Effector memory CD4-positive, alpha-beta T cell (primary cell): ENCODE data around the gene RBM41.
A peak's percentile ranks its signal among the peaks of the same experiment; 100 is the strongest.
"Not testable (repeated sequence)": the region's sequence is repeated elsewhere in the genome, so short reads cannot be mapped to it uniquely, and the experiment has no call there.

Experiments used
- DNase-seq, 3 donors: peaks; one replicate each; pipeline ENCODE4 v3.0.0-alpha.2; 2020
- H3K27ac ChIP-seq: 2 replicates; pipeline ENCODE4 v1.7.0; 2013; ENCODE audit warnings: mild to moderate bottlenecking, low read length, moderate library complexity; ENCODE audit not compliant: insufficient read depth, poor library complexity, severe bottlenecking
- H3K27me3 ChIP-seq: replicated peaks from 2 replicates; pipeline ENCODE4 v1.7.0; 2013; ENCODE audit warnings: mild to moderate bottlenecking, low read length; ENCODE audit not compliant: insufficient read depth, control insufficient read depth, poor library complexity, severe bottlenecking
- H3K36me3 ChIP-seq: 2 replicates; pipeline ENCODE4 v1.7.0; 2013; ENCODE audit warnings: mild to moderate bottlenecking, low read length, moderate library complexity; ENCODE audit not compliant: control insufficient read depth, insufficient read depth
- H3K4me1 ChIP-seq: 2 replicates; pipeline ENCODE4 v1.7.0; 2013; ENCODE audit warnings: low read length, mild to moderate bottlenecking; ENCODE audit not compliant: control insufficient read depth, insufficient read depth, poor library complexity, severe bottlenecking
- H3K4me3 ChIP-seq: 2 replicates; pipeline ENCODE4 v1.7.0; 2013; ENCODE audit warnings: low read length, low read depth, mild to moderate bottlenecking; ENCODE audit not compliant: insufficient read depth, poor library complexity, severe bottlenecking
- H3K9me3 ChIP-seq: 2 replicates; pipeline ENCODE4 v1.7.0; 2013; ENCODE audit warnings: mild to moderate bottlenecking, low read length, moderate library complexity; ENCODE audit not compliant: control insufficient read depth
- total RNA-seq, 3 donors: gene quantifications; one replicate each; lab custom pipeline; 2026; lab: John Stamatoyannopoulos, UW

Gene RBM41
- 15.1 to 20.3 (median 15.4) reads per million in 3 donors for total RNA-seq

DNA sequence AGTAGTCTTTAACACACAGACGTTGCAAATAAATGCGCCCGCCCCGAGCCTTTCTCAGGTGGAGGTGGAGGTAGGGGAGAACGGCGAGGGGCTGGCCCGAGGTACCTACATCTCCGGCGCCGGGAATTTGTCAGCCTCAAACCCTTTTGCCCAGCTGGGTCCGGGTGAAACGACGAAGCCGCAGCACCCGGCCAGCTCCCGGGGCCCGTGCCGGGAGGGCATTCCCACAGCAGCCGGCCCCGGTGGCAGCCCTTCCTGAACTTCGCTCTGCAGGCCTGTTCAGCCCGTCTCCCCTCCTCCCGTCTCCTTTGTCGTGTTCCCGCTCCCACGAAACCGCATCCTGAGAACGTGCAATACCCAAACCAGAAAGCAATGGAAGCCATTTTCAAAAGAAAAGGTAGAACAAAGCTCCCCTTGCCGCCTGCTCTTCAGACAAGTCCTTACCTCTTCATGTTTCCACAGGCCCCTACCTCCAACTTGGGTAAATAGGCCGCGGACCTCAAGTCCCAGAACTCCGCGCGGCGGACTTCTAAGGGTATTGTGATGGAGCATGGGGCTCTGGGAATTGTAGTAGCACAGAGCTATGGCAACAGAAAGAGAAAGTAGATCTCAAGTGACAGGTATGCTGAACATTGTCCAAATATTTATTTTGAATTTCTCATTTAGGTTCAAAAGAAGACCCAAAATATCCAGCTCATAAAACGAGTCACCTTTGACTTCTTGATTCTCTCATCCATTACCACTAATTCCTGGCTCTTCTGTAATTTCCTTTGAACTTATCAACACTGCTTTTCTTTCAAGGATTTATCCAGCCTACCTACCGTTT is at the start of gene RBM41:
TSS of gene RBM41 (minus strand) at position 501 of the 826 bp plus-strand sequence. CDS start at position 452, 49 bp downstream.
- H3K4me1 ChIP-seq: no peaks in the 10 kb centered on the region
- H3K4me3 ChIP-seq: peak within 1 kb of the TSS; percentile 57
- peak within 1 kb of the TSS; percentile 65 for H3K27ac ChIP-seq
- peak; percentile 40 to 64 (median 58) for DNase-seq
- no peaks in the 10 kb centered on the region for H3K27me3 ChIP-seq
- H3K36me3 ChIP-seq: peaks cover 27% of the 10 kb centered on the region
- no peaks in the 10 kb centered on the region for H3K9me3 ChIP-seq

DNA sequence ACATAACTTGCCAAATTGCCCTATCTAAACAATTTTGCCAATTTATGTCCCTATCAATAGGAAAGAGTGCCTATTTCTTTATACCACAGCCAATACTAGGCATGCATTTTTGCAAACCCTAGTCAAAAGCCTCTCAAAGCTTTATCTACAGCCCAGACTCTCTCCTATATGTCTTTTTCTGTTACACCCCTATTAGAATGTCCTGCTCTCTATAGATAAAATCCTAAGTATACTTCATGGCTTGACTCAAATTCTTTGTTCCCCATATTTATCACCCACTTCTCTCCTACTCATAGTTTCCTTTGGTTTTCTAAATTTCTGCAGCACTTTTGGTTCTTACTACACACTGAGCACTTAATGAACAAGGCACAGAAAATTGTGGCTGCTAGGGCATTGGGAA is 49.6 kb upstream of the RBM41 start:
- Histone ChIP-seq H3K4me3 (no peak overlapping the region), H3K27ac (no peak overlapping the region), H3K4me1 (no peaks in the 10 kb centered on the region), H3K36me3 (no peaks in the 10 kb centered on the region), H3K27me3 (no peaks in the 10 kb centered on the region), H3K9me3 (no peaks in the 10 kb centered on the region)
- DNase-seq: no peak

DNA sequence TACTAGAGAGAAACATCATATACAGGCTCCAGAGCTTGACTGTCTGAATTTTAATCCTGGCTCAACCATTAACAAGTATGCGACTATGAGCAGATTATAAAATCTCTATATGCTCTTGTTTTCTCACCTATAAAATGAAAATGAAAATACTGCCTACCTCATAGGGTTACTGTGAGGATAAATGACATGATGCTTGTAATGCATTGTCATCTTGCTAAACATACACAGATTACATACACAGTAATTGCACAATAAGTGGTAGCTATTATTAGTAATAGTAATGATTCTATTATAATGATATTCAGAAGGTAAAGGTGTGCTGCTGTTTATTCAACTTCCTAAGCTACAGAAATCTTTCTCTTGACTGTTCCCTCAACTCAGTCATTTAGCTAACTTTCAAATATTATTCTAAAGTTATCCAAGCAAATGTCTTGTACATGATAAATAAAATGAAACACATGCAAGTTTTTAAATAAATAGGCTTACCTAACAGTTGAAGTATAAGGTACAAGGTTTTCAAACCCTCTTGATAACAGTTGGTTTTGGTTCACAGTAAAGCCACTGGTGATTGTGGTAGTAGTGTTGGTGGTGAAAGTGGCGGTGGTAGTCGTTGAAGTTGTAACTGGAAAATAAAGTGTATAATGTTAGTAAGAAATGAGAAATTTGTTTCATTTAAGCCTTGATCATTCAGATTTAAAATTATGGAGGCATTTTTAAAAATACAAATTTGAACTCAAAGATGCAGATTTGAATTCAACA is 48.7 kb upstream of the RBM41 start:
- H3K9me3 ChIP-seq: no peaks in the 10 kb centered on the region
- H3K27ac ChIP-seq: no peak overlapping the region
- no peaks in the 10 kb centered on the region for H3K36me3 ChIP-seq
- H3K4me3 ChIP-seq: no peak overlapping the region
- no peak for DNase-seq
- no peaks in the 10 kb centered on the region for H3K27me3 ChIP-seq
- H3K4me1 ChIP-seq: no peaks in the 10 kb centered on the region

DNA sequence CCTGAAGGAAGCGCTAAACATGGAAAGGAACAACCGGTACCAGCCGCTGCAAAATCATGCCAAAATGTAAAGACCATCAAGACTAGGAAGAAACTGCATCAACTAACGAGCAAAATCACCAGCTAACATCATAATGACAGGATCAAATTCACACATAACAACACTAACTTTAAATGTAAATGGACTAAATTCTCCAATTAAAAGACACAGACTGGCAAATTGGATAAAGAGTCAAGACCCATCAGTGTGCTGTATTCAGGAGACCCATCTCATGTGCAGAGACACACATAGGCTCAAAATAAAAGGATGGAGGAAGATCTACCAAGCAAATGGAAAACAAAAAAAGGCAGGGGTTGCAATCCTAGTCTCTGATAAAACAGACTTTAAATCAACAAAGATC is 39.0 kb upstream of the RBM41 start:
- H3K27ac ChIP-seq, H3K4me1 ChIP-seq, H3K27me3 ChIP-seq, DNase-seq, H3K4me3 ChIP-seq, H3K36me3 ChIP-seq, H3K9me3 ChIP-seq: not testable (repeated sequence)

DNA sequence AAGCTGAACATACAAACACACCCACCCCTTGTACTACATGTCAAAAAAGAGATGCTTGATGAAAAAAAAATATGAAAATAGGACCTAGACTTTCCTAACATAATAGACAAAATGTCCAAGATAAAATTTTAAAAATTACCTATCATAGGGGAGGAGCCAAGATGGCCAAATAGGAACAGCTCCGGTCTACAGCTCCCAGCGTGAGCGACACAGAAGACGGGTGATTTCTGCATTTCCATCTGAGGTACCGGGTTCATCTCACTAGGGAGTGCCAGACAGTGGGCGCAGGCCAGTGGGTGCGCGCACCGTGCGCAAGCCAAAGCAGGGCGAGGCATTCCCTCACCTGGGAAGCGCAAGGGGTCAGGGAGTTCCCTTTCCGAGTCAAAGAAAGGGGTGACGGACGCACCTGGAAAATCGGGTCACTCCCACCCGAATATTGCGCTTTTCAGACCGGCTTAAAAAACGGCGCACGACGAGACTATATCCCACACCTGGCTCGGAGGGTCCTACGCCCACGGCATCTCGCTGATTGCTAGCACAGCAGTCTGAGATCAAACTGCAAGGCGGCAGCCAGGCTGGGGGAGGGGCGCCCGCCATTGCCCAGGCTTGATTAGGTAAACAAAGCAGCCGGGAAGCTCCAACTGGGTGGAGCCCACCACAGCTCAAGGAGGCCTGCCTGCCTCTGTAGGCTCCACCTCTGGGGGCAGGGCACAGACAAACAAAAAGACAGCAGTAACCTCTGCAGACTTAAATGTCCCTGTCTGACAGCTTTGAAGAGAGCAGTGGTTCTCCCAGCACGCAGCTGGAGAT is 37.2 kb upstream of the RBM41 start:
- H3K27ac ChIP-seq, H3K9me3 ChIP-seq, H3K4me1 ChIP-seq, H3K27me3 ChIP-seq, H3K4me3 ChIP-seq, H3K36me3 ChIP-seq, DNase-seq: not testable (repeated sequence)

DNA sequence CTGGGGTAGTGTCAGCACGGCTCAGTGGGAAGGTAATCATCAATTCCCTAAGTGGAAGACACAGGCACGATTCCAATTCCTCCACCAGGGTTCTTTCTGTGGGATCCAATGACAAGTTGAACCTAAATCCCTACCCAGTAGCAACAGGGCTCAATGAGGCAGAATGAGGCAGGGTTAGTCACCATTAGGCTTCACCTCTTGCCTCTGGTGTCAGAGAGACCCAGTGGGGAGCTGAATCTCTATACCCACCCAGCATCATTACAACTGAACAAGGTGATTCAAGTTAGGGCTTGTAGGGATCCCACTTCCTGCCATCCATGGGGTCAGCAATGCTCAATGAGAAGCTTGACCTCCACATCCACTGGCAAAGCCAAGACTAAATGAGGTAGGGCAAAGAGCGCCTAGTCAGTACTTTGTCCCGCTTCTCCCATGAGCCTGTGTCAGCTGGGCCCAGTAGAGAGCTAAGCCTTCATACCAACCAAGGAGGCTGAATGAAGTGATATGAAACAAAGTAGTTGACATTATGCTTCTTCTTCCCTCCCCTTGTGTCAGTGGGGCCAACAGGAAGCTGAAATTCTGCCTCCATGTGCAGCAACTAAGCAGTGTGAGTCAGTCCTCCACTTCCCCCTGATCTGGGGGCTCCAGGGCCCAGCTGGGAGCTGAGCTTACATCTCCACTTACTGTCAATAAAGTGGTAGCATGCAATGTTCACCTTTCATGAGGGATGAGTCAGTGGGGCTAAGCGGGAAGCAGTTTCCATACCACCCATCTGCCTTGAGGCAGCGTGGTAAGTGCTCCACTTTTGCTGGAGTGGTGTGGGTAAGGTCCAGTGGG is 36.4 kb upstream of the RBM41 start:
- no peak overlapping the region for H3K27ac ChIP-seq
- H3K4me3 ChIP-seq: no peak overlapping the region
- DNase-seq: no peak
- H3K9me3 ChIP-seq: no peaks in the 10 kb centered on the region
- no peaks in the 10 kb centered on the region for H3K36me3 ChIP-seq
- no peaks in the 10 kb centered on the region for H3K27me3 ChIP-seq
- no peaks in the 10 kb centered on the region for H3K4me1 ChIP-seq

DNA sequence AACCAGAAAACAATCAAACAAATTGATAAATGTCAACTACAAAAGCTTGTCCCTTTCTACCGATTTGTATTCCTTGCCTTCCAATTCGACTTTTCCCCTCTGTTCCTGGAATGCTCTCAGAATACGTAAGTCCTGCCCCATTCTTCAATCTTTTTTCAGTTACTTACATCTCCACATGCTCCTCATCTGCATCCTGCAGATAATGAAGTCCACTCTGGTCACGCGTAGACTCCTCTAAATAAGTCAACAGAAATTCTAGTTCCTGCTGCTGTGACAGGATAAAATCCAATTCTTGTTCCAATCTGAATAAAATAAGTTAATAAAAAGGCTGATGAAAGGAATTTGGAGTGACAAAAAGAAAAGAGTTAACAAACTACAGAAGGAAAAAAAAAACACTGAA is 34.4 kb upstream of the RBM41 start:
- Histone ChIP-seq H3K27ac (no peak overlapping the region), H3K27me3 (no peaks in the 10 kb centered on the region), H3K9me3 (no peaks in the 10 kb centered on the region), H3K36me3 (no peaks in the 10 kb centered on the region), H3K4me3 (no peak overlapping the region), H3K4me1 (no peaks in the 10 kb centered on the region)
- no peak for DNase-seq

DNA sequence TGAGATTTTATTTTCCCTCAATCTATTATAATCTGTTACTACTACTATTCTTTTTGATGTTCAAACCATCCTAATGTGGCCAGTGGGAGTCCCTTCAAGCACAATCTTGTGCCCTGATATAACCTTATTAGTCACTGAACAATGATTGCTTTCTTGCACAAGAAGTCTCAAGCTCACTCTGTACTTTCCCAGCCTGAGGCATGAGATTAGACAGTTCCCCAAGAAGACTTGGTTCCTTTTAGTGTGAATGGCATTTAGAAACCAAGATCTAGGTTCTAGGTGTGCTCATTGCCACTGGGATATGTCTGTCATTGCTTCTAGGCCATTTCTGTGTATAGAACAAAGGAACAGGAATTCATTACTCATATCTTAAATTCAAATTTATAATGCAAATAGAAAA is 28.0 kb upstream of the RBM41 start:
- no peak overlapping the region for H3K27ac ChIP-seq
- H3K27me3 ChIP-seq: no peaks in the 10 kb centered on the region
- no peaks in the 10 kb centered on the region for H3K36me3 ChIP-seq
- H3K9me3 ChIP-seq: no peaks in the 10 kb centered on the region
- H3K4me1 ChIP-seq: no peaks in the 10 kb centered on the region
- H3K4me3 ChIP-seq: no peak overlapping the region
- DNase-seq: no peak

DNA sequence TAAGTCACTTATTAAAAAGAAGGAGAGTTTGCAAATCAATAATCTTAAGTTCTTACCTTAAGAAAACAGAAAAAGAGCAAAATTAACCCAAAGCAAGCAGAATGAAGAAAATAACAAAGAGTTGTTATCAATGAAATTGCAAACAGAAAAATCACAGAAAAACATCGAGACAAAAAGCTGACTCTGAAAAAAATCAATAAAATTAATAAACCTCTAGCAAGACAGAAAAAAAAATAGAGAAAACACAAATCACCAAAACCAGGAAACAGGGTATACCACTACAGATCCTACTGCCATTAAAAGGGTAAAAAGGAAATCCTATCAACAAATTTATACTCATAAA is 17.3 kb upstream of the RBM41 start:
- Histone ChIP-seq H3K27me3 (no peaks in the 10 kb centered on the region), H3K27ac (no peak overlapping the region), H3K9me3 (no peaks in the 10 kb centered on the region), H3K4me1 (no peaks in the 10 kb centered on the region), H3K4me3 (no peak overlapping the region), H3K36me3 (no peaks in the 10 kb centered on the region)
- DNase-seq: no peak
